HG02885 (cell line): ENCODE results near the gene LMO4.

Experiments used
- ATAC-seq: cut with Tn5 transposase; IDR thresholded peaks from one replicate; pipeline ENCODE4 v1.9.1; 2021; ENCODE audit warnings: mild to moderate bottlenecking; ENCODE audit not compliant: unreplicated experiment, poor library complexity

LMO4 gene

GRCh38 chr1:87327376-87328271, 1.1 kb upstream of the LMO4 start:
- ATAC-seq, result no peak

GRCh38 chr1:87329051-87329525, 408 bp downstream of the LMO4 start:
- ATAC-seq, result no peak

GRCh38 chr1:87329526-87330056, 911 bp downstream of the LMO4 start:
- ATAC-seq, result no peak

- ATAC-seq, result no peak
Observed at GRCh38 chr1:87330057-87330884, 1.6 kb downstream of the LMO4 start.

- no peak for ATAC-seq
Observed at GRCh38 chr1:87330885-87331364, 2.2 kb downstream of the LMO4 start.

GRCh38 chr1:87331365-87332241, 2.9 kb downstream of the LMO4 start:
- ATAC-seq, result no peak

- peak; percentile 28 for ATAC-seq
Observed at GRCh38 chr1:87333692-87334347, 5.1 kb downstream of the LMO4 start.

- no peak for ATAC-seq
Observed at GRCh38 chr1:87334351-87335174, 5.9 kb downstream of the LMO4 start.

GRCh38 chr1:87335175-87335884, 6.7 kb downstream of the LMO4 start:
- peak; percentile 50 for ATAC-seq

- no peak for ATAC-seq
Observed at GRCh38 chr1:87336623-87337067, 8.0 kb downstream of the LMO4 start.

- ATAC-seq, result no peak
Observed at GRCh38 chr1:87337606-87338005, 8.9 kb downstream of the LMO4 start.

GRCh38 chr1:87338566-87338965, 9.9 kb downstream of the LMO4 start:
- no peak for ATAC-seq

GRCh38 chr1:87344231-87344630, 15.6 kb downstream of the LMO4 start:
- ATAC-seq, result no peak

GRCh38 chr1:87346130-87346814, 17.6 kb downstream of the LMO4 start:
- no peak for ATAC-seq

- no peak for ATAC-seq
Observed at GRCh38 chr1:87348341-87349019, 19.8 kb downstream of the LMO4 start.

- no peak for ATAC-seq
Observed at GRCh38 chr1:87349036-87349435, 20.4 kb downstream of the LMO4 start.

- no peak for ATAC-seq
Observed at GRCh38 chr1:87355894-87356293, 27.2 kb downstream of the LMO4 start.
